GM12875 (cell line): ENCODE measurements around the gene ENO4.

Source experiments
- H3K4me3 ChIP-seq: one replicate; pipeline ENCODE4 v1.5.1; 2011; ENCODE audit warnings: low read depth, low read length, control low read depth
- TF ChIP-seq, protein P1 (sequence below): IDR thresholded peaks from 2 replicates; pipeline ENCODE4 v1.5.1; 2011; ENCODE audit warnings: low read depth, mild to moderate bottlenecking, control low read depth, inconsistent platforms, low read length, moderate library complexity, borderline replicate concordance; ENCODE audit not compliant: insufficient read depth

ENO4 gene

GRCh38 chr10:116912162-116912561 is 62.9 kb downstream of the ENO4 start:
- TF ChIP-seq, protein P1, sequence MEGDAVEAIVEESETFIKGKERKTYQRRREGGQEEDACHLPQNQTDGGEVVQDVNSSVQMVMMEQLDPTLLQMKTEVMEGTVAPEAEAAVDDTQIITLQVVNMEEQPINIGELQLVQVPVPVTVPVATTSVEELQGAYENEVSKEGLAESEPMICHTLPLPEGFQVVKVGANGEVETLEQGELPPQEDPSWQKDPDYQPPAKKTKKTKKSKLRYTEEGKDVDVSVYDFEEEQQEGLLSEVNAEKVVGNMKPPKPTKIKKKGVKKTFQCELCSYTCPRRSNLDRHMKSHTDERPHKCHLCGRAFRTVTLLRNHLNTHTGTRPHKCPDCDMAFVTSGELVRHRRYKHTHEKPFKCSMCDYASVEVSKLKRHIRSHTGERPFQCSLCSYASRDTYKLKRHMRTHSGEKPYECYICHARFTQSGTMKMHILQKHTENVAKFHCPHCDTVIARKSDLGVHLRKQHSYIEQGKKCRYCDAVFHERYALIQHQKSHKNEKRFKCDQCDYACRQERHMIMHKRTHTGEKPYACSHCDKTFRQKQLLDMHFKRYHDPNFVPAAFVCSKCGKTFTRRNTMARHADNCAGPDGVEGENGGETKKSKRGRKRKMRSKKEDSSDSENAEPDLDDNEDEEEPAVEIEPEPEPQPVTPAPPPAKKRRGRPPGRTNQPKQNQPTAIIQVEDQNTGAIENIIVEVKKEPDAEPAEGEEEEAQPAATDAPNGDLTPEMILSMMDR = no peak
- H3K4me3 ChIP-seq = no peak overlapping the region

- TF ChIP-seq, protein P1 = no peak
Measured at GRCh38 chr10:116913695-116914094, 64.4 kb downstream of the ENO4 start.

DNA sequence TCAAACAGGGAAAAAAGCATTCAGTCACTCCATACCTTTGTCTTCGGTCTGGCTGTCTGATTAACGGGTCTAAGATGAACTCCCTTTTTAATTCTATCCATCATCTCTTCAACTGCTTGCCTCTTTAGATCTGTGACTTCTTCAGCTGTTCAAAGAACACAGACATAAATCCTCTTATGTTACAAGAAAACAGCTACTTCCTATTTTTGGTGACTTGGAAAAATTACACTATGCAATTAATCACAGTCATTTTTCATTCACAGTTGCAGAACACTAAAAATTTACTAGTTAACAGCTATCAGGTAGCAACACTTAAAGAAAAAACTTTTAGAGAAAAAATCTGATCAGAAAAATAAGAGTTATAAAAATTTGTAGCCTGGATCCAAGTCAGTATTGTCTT is 66.0 kb downstream of the ENO4 start:
- H3K4me3 ChIP-seq = no peak overlapping the region
- TF ChIP-seq, protein P1 = no peak

More at GRCh38 chr10:116913695-116914094, 64.4 kb downstream of the ENO4 start:
- no peak overlapping the region for H3K4me3 ChIP-seq

DNA sequence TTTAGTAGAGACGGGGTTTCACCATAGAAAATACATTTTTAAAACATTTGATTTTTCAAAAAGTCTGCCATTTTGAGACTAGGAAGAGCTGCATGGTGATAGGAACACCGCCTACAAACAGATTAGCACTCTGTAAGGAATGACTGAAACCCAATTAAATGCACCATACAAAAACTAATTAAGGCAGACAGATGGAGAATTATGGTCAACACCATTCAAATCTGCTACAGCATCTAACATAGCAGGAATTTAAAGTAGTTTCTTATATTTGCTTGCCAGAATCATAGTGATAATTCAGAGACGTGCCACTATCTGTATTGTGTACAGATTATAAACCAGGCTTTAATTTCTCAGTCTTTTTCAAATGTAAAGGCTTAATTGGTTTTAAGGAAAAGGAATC is 68.2 kb downstream of the ENO4 start:
- TF ChIP-seq, protein P1 = no peak

DNA sequence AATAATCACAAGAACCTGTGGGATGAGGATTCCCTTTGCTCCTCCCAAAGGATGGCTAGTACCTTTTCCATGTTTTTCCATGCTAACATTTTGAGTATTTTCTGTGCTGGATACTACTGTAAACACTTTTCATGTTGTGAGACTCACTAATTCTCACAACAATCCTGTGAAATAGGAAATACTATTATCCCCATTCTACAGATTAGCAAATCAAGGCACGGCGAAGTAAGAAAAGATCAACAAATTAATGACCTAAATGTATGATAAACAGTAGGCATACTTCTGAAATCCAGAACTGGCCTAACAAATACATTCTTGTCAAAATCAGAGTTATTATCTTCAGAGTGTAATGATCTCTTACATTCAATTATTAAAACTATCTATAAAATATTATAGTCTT is 69.3 kb downstream of the ENO4 start:
- TF ChIP-seq, protein P1 = no peak
- H3K4me3 ChIP-seq = no peak overlapping the region

More for the DNA sequence above, 68.2 kb downstream of the ENO4 start:
- no peak overlapping the region for H3K4me3 ChIP-seq

DNA sequence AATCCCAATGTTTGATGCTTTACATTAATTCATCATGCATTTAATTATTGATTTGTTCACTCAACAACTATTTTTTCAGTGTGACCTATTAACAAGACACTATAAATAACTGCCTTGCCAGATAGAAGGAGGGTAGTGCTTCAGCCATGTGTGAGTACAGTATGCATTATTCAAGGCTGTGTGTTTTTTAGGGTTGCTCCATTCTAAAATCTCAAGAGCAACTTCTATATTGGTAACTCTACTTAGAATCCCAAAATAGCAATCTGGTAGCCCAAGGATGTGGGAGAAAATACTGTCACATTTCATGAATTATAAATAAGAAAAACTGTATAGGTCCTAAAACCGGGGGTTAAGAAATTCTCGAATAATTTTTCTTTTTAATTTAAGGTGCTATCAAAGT is 69.9 kb downstream of the ENO4 start:
- H3K4me3 ChIP-seq = no peak overlapping the region
- TF ChIP-seq, protein P1 = no peak

- TF ChIP-seq, protein P1 = no peak
- no peak overlapping the region for H3K4me3 ChIP-seq
Measured at GRCh38 chr10:116919706-116920105, 70.4 kb downstream of the ENO4 start.
